IPS-18a (cell line): ENCODE results near the gene CDHR3.

Source experiments
- H3K27ac ChIP-seq: one replicate; pipeline ENCODE4 v1.5.1; 2013; ENCODE audit warnings: low read length
- H3K27me3 ChIP-seq: one replicate; pipeline ENCODE4 v1.6.1; 2013; ENCODE audit warnings: mild to moderate bottlenecking, low read length; ENCODE audit not compliant: control insufficient read depth, insufficient read depth
- H3K36me3 ChIP-seq: one replicate; pipeline ENCODE4 v1.6.1; 2013; ENCODE audit warnings: low read depth, low read length; ENCODE audit not compliant: control insufficient read depth
- H3K4me1 ChIP-seq: one replicate; pipeline ENCODE4 v1.6.1; 2013; ENCODE audit warnings: low read depth, low read length; ENCODE audit not compliant: control insufficient read depth
- H3K4me3 ChIP-seq: one replicate; pipeline ENCODE4 v1.5.1; 2013; ENCODE audit warnings: low read length
- H3K9ac ChIP-seq: one replicate; pipeline ENCODE4 v1.6.1; 2013; ENCODE audit warnings: mild to moderate bottlenecking, low read length, moderate library complexity
- H3K9me3 ChIP-seq: one replicate; pipeline ENCODE4 v1.6.1; 2013; ENCODE audit warnings: low read depth, low read length; ENCODE audit not compliant: control insufficient read depth

Gene CDHR3

GRCh38 chr7:106047184-106047583 is 84.1 kb downstream of the CDHR3 start:
- H3K9me3 ChIP-seq, result no peaks in the 10 kb centered on the region
- H3K36me3 ChIP-seq, result no peaks in the 10 kb centered on the region
- no peak overlapping the region for H3K4me3 ChIP-seq
- no peak overlapping the region for H3K9ac ChIP-seq
- H3K27me3 ChIP-seq, result no peaks in the 10 kb centered on the region
- peaks cover 4% of the 10 kb centered on the region for H3K4me1 ChIP-seq
- H3K27ac ChIP-seq, result no peak overlapping the region

GRCh38 chr7:106047818-106048705 is 85.0 kb downstream of the CDHR3 start:
- H3K4me1 ChIP-seq, result no peaks in the 10 kb centered on the region
- H3K9ac ChIP-seq, result no peak overlapping the region
- H3K9me3 ChIP-seq, result no peaks in the 10 kb centered on the region
- no peak overlapping the region for H3K4me3 ChIP-seq
- H3K36me3 ChIP-seq, result no peaks in the 10 kb centered on the region
- H3K27me3 ChIP-seq, result no peaks in the 10 kb centered on the region
- no peak overlapping the region for H3K27ac ChIP-seq

GRCh38 chr7:106048706-106049020 is 85.6 kb downstream of the CDHR3 start:
- no peaks in the 10 kb centered on the region for H3K36me3 ChIP-seq
- no peak overlapping the region for H3K27ac ChIP-seq
- no peaks in the 10 kb centered on the region for H3K27me3 ChIP-seq
- H3K4me3 ChIP-seq, result no peak overlapping the region
- H3K4me1 ChIP-seq, result no peaks in the 10 kb centered on the region
- no peak overlapping the region for H3K9ac ChIP-seq
- H3K9me3 ChIP-seq, result no peaks in the 10 kb centered on the region

GRCh38 chr7:106049139-106049752 is 86.2 kb downstream of the CDHR3 start:
- Histone ChIP-seq H3K9me3 (no peaks in the 10 kb centered on the region), H3K36me3 (no peaks in the 10 kb centered on the region), H3K4me1 (no peaks in the 10 kb centered on the region), H3K4me3 (no peak overlapping the region), H3K9ac (no peak overlapping the region), H3K27ac (no peak overlapping the region), H3K27me3 (no peaks in the 10 kb centered on the region)

GRCh38 chr7:106050002-106050745 is 87.1 kb downstream of the CDHR3 start:
- H3K27ac ChIP-seq, result no peak overlapping the region
- no peaks in the 10 kb centered on the region for H3K27me3 ChIP-seq
- H3K9me3 ChIP-seq, result no peaks in the 10 kb centered on the region
- peaks cover 4% of the 10 kb centered on the region for H3K4me1 ChIP-seq
- H3K9ac ChIP-seq, result no peak overlapping the region
- no peaks in the 10 kb centered on the region for H3K36me3 ChIP-seq
- no peak overlapping the region for H3K4me3 ChIP-seq

- Histone ChIP-seq H3K9ac (no peak overlapping the region), H3K4me3 (no peak overlapping the region), H3K4me1 (peaks cover 4% of the 10 kb centered on the region), H3K27me3 (no peaks in the 10 kb centered on the region), H3K9me3 (no peaks in the 10 kb centered on the region), H3K36me3 (no peaks in the 10 kb centered on the region), H3K27ac (no peak overlapping the region)
Observed at GRCh38 chr7:106050746-106051117, 87.7 kb downstream of the CDHR3 start.

GRCh38 chr7:106052681-106053080 is 89.6 kb downstream of the CDHR3 start:
- Histone ChIP-seq H3K4me3 (no peak overlapping the region), H3K9ac (no peak overlapping the region), H3K36me3 (no peaks in the 10 kb centered on the region), H3K4me1 (peaks cover 4% of the 10 kb centered on the region), H3K9me3 (no peaks in the 10 kb centered on the region), H3K27me3 (no peaks in the 10 kb centered on the region), H3K27ac (no peak overlapping the region)

GRCh38 chr7:106053109-106053508 is 90.0 kb downstream of the CDHR3 start:
- Histone ChIP-seq H3K4me1 (peaks cover 4% of the 10 kb centered on the region), H3K27me3 (no peaks in the 10 kb centered on the region), H3K27ac (no peak overlapping the region), H3K9ac (no peak overlapping the region), H3K9me3 (no peaks in the 10 kb centered on the region), H3K36me3 (no peaks in the 10 kb centered on the region), H3K4me3 (no peak overlapping the region)

- H3K4me1 ChIP-seq, result peaks cover 4% of the 10 kb centered on the region
- no peaks in the 10 kb centered on the region for H3K27me3 ChIP-seq
- H3K36me3 ChIP-seq, result no peaks in the 10 kb centered on the region
- H3K9me3 ChIP-seq, result no peaks in the 10 kb centered on the region
- H3K4me3 ChIP-seq, result no peak overlapping the region
- no peak overlapping the region for H3K27ac ChIP-seq
- H3K9ac ChIP-seq, result no peak overlapping the region
Observed at GRCh38 chr7:106054156-106054910, 91.3 kb downstream of the CDHR3 start.

GRCh38 chr7:106054971-106055532 is 92.0 kb downstream of the CDHR3 start:
- Histone ChIP-seq H3K9ac (no peak overlapping the region), H3K36me3 (no peaks in the 10 kb centered on the region), H3K9me3 (no peaks in the 10 kb centered on the region), H3K4me1 (peaks cover 4% of the 10 kb centered on the region), H3K27ac (no peak overlapping the region), H3K27me3 (no peaks in the 10 kb centered on the region), H3K4me3 (no peak overlapping the region)
